ENCODE results near the gene SYNGR2. TPM values are rescaled to one million over a fixed set of nuclear protein-coding genes. Genes with fewer than 3 reads are reported as not detected.
A peak's percentile ranks its signal among the peaks of the same experiment; 100 is the strongest.

The SYNGR2 gene
- total and polyA plus RNA-seq, 2 experiments from 2014 or later = 46.9 to 61.6 TPM

DNA sequence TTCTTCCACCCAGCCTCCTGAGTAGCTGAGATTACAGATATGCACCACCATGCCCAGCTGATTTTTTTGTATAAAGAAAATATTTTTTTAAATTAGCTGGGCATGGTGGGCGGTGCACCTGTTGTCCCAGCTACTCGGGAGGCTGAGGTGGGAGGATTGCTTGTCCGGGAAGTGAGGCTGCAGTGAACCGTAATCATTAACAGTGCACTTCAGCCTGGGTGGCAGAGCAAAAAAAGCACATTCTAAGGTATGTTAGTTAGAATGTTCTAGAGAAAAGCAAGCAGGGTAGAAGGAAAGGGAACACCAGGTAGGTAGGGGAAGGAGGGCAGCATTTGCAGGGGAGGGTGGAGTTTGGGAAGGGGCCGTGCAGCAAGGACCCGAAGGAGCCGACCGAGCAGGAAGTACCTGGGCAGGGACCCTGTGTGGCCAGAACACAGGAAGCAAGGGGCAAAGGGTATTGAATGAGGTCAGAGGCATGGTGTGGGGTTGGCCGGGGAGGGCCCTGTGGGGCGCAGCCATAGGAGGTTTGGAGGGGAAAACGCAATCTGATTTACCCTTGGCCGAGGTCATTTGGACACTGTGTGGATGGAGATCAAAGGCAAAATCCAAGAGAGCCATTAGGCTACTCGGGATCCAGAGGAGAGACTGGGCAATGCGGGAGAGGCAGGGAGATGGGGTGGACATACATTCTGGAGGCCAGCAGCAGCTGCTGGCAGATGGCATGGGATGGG lies 19.9 kb upstream of the SYNGR2 start:
- Histone ChIP-seq H3F3A (replicated peaks; ENCODE audit: low read depth) (no peaks in the 10 kb centered on the region), H3K4me1 (ENCODE audit: insufficient read depth) (no peaks in the 10 kb centered on the region), H3K4me2 (no peak overlapping the region), H3K27ac (ENCODE audit: low read depth) (no peak overlapping the region), H2AFZ (0 out of 2 replicates have a peak overlapping the region, but pooled peaks have one; percentile 18), H3K27me3 (ENCODE audit: insufficient read depth) (no peaks in the 10 kb centered on the region), H3K36me3 (ENCODE audit: insufficient read depth) (no peaks in the 10 kb centered on the region), H4K20me1 (replicated peaks; ENCODE audit: insufficient read depth) (no peaks in the 10 kb centered on the region), H3K4me3 (no peak overlapping the region), H3K79me2 (replicated peaks; ENCODE audit: insufficient read depth) (no peaks in the 10 kb centered on the region), H3K9me2 (ENCODE audit: insufficient read depth) (no peaks in the 10 kb centered on the region)
- H3K27ac Mint-ChIP-seq = no peak overlapping the region
- TF ChIP-seq POLR2AphosphoS5 (IDR thresholded peaks at IDR 0.05; ENCODE audit: low read depth) (no peak), STAT1 (IDR thresholded peaks at IDR 0.05; ENCODE audit: unreplicated experiment) (no peak), CREB1 (CRISPR knock-in tag; IDR thresholded peaks at IDR 0.05; ENCODE audit: low read depth) (no peak)
- TF ChIP-seq, protein P1, sequence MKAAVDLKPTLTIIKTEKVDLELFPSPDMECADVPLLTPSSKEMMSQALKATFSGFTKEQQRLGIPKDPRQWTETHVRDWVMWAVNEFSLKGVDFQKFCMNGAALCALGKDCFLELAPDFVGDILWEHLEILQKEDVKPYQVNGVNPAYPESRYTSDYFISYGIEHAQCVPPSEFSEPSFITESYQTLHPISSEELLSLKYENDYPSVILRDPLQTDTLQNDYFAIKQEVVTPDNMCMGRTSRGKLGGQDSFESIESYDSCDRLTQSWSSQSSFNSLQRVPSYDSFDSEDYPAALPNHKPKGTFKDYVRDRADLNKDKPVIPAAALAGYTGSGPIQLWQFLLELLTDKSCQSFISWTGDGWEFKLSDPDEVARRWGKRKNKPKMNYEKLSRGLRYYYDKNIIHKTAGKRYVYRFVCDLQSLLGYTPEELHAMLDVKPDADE (IDR thresholded peaks at IDR 0.05) = no peak
- ATAC-seq (no peak), DNase-seq (ENCODE audit: low spot score) (no peak)
- H3K36me3 Mint-ChIP-seq (ENCODE audit: low read depth) = no peaks in the 10 kb centered on the region
- peaks cover 5% of the 10 kb centered on the region; the same call in 1 of the 3 replicates for H3K4me1 Mint-ChIP-seq
- H3K9me3 Mint-ChIP-seq = no peaks in the 10 kb centered on the region; the same call in 2 of the 3 replicates
- H3K4me3 Mint-ChIP-seq = no peak overlapping the region
- H3K27me3 Mint-ChIP-seq (ENCODE audit: insufficient read depth, low read depth, poor library complexity) = peaks cover 2% of the 10 kb centered on the region

DNA sequence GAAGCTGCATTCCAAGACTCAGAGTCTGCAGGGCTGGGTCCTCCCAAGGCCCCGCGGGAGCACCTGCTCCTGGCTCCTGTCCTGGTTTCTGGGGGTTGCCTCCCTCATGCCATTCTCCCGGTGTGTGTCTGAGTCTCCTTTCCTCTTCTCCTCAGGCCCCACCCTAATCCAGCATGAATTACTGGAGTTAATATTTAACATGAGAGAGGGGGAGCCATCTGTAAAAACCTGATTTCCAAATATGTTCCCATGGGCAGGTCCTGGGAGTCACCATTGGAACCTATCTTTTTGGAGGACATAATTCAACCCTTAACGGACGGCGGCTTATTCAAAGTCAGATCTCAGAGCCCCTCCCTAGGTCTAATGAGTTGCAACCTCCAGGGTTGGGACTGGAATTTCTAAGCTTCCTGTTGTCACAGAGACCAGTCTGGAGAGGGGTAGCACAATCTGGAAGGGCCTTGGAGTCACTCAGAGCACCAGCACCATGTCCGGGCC lies 16.8 kb upstream of the SYNGR2 start:
- H3K4me3 ChIP-seq = no peak overlapping the region
- no peaks in the 10 kb centered on the region for H3K36me3 ChIP-seq (ENCODE audit: insufficient read depth)
- TF ChIP-seq STAT1 (IDR thresholded peaks at IDR 0.05; ENCODE audit: unreplicated experiment) (no peak), EZH2phosphoT487 (IDR thresholded peaks at IDR 0.05; ENCODE audit: unreplicated experiment) (no peak), JUNB (IDR thresholded peaks at IDR 0.05; ENCODE audit: unreplicated experiment) (no peak), ZNF114 (CRISPR knock-in tag; IDR thresholded peaks at IDR 0.05) (no peak)
- TF ChIP-seq, protein P2, sequence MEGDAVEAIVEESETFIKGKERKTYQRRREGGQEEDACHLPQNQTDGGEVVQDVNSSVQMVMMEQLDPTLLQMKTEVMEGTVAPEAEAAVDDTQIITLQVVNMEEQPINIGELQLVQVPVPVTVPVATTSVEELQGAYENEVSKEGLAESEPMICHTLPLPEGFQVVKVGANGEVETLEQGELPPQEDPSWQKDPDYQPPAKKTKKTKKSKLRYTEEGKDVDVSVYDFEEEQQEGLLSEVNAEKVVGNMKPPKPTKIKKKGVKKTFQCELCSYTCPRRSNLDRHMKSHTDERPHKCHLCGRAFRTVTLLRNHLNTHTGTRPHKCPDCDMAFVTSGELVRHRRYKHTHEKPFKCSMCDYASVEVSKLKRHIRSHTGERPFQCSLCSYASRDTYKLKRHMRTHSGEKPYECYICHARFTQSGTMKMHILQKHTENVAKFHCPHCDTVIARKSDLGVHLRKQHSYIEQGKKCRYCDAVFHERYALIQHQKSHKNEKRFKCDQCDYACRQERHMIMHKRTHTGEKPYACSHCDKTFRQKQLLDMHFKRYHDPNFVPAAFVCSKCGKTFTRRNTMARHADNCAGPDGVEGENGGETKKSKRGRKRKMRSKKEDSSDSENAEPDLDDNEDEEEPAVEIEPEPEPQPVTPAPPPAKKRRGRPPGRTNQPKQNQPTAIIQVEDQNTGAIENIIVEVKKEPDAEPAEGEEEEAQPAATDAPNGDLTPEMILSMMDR (conservative IDR thresholded peaks at IDR 0.05; ENCODE audit: low read depth in 2 of 2) = no peak
- TF ChIP-seq, protein P3, sequence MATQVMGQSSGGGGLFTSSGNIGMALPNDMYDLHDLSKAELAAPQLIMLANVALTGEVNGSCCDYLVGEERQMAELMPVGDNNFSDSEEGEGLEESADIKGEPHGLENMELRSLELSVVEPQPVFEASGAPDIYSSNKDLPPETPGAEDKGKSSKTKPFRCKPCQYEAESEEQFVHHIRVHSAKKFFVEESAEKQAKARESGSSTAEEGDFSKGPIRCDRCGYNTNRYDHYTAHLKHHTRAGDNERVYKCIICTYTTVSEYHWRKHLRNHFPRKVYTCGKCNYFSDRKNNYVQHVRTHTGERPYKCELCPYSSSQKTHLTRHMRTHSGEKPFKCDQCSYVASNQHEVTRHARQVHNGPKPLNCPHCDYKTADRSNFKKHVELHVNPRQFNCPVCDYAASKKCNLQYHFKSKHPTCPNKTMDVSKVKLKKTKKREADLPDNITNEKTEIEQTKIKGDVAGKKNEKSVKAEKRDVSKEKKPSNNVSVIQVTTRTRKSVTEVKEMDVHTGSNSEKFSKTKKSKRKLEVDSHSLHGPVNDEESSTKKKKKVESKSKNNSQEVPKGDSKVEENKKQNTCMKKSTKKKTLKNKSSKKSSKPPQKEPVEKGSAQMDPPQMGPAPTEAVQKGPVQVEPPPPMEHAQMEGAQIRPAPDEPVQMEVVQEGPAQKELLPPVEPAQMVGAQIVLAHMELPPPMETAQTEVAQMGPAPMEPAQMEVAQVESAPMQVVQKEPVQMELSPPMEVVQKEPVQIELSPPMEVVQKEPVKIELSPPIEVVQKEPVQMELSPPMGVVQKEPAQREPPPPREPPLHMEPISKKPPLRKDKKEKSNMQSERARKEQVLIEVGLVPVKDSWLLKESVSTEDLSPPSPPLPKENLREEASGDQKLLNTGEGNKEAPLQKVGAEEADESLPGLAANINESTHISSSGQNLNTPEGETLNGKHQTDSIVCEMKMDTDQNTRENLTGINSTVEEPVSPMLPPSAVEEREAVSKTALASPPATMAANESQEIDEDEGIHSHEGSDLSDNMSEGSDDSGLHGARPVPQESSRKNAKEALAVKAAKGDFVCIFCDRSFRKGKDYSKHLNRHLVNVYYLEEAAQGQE (IDR thresholded peaks at IDR 0.05; ENCODE audit: unreplicated experiment) = no peak
- no peaks in the 10 kb centered on the region for H3K4me1 ChIP-seq (ENCODE audit: insufficient read depth)
- no peak overlapping the region for H3K4me2 ChIP-seq
- Mint-ChIP-seq H3K27me3 (ENCODE audit: insufficient read depth, low read depth, poor library complexity) (peaks cover 2% of the 10 kb centered on the region), H3K4me3 (no peak overlapping the region), H3K36me3 (ENCODE audit: low read depth) (no peaks in the 10 kb centered on the region), H3K27ac (no peak overlapping the region), H3K4me1 (peaks cover 5% of the 10 kb centered on the region; the same call in 1 of the 3 replicates), H3K9me3 (no peaks in the 10 kb centered on the region; the same call in 2 of the 3 replicates)
- no peaks in the 10 kb centered on the region for H3K79me2 ChIP-seq (replicated peaks; ENCODE audit: insufficient read depth)
- H2AFZ ChIP-seq = no peak overlapping the region
- no peaks in the 10 kb centered on the region for H3K27me3 ChIP-seq (ENCODE audit: insufficient read depth)
- H3K9me2 ChIP-seq (ENCODE audit: insufficient read depth) = no peaks in the 10 kb centered on the region
- DNase-seq (ENCODE audit: low spot score) (peak; percentile 44), ATAC-seq (peak; percentile 69)
- no peaks in the 10 kb centered on the region for H4K20me1 ChIP-seq (replicated peaks; ENCODE audit: insufficient read depth)
- H3K27ac ChIP-seq (ENCODE audit: low read depth) = no peak overlapping the region
- H3F3A ChIP-seq (replicated peaks; ENCODE audit: low read depth) = no peaks in the 10 kb centered on the region
